SW 1271 (cell line): ENCODE measurements around the gene PNMA5.

ENCODE experiments used
- DNase-seq, 2 experiments: peaks; one replicate each; lab custom pipeline; 2025; lab: John Stamatoyannopoulos, UW

Gene PNMA5

DNA sequence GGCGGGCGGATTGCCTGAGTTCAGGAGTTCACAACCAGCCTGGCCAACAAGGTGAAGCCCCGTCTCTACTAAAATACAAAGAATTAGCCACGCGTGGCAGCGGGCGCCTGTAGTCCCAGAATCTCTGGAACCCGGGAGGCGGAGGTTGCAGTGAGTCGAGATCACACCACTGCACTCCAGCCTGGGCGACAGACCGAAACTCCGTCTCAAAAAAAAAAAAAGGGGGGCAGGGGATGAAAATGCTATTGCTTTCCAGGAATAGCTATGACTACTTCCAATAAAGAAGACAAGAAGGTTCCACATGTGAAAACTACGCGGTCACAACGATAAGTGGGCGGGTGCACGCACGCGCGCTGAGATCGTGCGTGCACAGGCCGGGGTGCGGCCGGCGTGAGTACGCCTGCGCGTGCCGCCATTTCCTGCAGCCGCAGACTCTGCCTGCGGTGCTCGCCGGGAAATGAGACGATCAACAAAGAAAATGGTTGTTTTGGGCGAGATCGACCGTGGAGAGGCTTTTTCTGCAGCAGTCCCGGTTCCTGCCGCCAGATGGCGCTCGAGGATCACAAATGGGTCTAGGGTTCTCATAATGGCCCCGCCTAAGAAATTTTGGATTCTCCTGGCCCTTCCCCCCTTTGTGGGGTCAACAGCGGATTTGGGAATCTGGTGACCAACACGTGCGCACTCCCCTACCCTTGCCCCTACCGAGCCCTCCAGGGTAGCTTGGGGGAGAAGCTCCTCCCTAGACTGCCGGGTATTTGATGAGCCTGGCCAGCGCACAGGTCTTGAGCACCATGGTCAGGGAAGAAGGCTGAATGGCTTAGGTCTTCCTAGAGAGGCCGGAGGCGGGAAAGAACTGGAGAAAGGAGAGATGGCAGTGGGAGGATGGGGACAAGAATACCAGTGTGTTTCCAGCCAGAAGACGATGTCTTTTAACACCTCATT, 35.1 kb downstream of the PNMA5 start:
- peak; percentile 51 to 85 for DNase-seq

DNA sequence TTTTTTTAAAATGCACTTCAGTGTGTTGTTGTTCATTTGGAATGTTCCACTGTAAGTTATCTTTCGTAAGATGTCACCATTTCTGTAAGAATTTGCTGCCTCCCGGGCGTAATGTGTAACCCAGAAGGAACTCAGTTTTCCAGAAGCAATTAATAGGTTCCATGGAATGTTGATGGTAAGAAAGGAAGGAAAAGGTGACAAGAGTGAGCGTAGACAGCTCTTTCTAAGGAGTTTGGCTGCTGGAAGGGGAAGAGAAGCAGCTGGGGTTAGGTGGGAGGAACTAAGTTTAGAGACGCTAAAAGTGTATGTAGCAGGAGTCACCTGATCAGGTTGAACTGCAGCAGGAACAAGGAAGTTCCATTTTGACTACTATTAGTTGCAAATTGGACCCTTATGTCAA, 35.9 kb downstream of the PNMA5 start:
- peak in 1 of 2 experiments; percentile 11 for DNase-seq

DNA sequence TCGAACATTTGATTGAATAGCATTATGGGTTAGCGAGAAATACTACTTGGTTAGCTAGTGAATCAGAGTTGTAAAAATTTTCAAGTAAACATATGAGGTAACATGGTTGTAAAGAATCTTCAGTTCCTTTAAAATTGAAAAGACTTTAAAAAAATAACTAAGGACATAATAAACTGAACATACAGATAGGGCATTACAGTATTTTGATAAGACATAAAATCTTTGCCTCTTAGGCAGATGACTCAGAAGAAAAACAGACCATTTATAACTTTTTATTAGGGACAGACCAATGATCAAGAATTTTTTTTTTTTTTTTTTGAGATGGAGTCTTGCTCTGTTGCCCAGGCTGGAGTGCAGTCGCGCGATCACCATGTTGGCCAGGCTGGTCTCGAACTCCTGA, 43.1 kb downstream of the PNMA5 start:
- no peak for DNase-seq

DNA sequence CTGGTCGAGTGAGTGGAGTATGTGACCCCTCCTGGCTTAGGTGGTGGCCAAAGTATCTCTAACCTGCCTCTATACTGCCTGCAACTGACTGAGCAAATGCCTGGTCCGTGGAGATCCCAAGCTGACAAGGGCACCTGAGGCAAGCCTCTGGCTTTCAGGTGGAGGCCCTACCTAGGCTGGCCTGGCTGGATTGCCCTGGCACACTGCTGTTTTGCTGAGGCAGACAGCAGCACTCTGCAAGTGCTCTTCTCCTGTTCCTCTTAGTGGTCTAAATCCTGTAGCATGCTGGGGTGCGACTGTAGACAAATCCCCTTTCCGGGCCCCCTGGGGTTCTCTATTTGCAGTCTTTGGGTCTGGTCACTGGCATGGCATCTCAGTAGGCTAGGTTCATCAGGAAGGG, 44.8 kb downstream of the PNMA5 start:
- DNase-seq = no peak

DNA sequence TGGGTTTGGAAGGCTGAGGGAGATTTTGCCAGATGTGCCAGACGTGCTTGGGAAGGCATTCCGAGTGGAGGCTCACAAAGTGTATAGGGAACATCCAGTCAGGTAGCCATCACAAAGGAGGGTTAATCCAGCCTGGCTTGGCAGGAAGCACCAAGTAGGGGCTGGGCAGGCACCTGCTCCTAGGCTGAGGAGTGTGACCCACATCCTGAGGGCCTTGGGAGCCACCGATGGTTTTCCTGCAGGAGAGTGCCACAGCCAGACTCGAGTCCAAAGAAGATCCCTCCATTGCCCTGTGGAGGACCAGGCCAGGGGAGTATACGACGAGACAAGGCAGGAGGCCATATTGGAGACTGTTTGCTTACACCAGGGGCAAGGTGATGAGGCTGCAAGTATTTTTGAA, 47.2 kb downstream of the PNMA5 start:
- no peak for DNase-seq

DNA sequence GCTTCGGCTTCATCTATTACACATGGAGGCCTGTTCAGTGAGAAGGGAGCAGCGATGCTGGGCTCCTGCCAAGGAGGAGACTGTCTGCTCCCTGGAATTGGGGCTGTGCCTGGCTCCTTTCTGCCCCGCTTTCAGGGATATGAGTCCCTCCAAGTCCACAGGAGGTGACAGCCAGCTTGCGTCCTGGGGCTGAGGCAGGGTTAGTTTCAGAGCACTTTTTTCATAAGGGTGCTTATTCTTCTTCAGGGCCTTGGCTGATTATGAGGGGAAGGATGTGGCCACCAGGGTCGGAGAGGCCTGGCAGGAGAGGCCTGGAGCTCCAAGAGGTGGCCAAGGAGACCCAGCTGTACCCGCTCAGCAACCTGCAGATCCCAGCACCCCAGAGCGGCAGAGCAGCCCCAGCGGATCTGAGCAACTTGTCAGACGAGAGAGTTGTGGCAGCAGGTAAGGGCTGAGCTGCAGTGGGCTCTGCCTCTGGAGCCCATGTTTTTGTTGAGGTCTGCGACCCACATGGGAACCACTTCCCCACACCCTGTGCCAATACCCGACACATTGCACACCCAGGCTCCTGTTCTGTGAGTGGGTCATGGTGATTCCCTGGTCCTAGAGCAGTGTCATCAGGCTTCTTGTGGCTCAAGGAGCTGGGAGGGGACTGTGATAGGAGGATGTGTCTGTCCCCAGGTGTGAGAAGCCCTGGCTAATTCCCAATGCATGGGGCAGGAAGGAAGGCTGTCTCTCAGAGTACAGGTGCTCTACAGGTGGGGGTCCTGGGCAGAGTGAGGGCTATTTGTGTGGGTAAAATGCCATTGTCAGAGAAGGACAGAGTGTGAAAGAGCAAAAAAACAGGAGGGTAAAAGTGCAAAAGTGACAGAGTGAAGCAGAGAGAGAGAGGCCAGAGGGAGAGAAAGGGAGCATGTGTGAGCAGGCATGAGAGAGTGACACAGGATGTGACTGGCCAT, 48.6 kb downstream of the PNMA5 start:
- no peak for DNase-seq

DNA sequence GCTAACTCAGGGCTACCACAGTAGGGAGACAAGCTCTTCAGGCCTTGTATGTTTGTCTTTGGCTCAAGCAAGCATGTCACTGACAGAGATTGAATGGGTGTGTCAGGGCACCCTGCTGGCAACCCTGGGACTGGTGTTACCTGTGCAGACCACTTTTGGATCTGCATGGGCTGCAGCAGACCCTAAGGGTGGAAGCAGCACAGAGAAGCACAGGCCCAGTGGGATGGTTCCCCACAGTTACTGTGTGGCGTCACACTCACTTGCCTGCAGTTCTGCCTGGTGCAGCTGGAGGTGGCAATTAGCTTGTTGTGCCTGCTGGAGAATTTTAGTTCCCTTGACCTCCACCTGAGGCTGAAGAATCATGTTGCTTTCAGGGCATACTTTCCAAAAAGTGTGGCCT, 50.1 kb downstream of the PNMA5 start:
- DNase-seq = no peak

DNA sequence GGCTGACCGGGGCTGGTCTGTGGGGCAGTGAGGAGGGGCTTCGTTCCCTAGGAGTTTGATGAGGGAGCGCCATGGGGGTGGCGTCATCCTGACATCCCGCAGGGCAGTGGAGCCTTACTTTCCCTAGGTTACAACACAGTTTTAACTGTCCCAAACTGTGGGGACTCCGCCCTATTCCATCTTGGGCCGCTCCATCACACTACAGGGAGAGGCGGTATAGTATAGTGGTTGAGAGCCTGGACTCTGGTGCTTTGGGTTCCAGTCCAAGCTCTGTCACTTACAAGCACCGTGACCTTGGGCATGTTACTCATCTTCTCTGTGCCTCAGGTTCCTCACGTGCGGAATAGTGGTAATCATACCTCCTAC, 51.9 kb downstream of the PNMA5 start:
- no peak for DNase-seq

DNA sequence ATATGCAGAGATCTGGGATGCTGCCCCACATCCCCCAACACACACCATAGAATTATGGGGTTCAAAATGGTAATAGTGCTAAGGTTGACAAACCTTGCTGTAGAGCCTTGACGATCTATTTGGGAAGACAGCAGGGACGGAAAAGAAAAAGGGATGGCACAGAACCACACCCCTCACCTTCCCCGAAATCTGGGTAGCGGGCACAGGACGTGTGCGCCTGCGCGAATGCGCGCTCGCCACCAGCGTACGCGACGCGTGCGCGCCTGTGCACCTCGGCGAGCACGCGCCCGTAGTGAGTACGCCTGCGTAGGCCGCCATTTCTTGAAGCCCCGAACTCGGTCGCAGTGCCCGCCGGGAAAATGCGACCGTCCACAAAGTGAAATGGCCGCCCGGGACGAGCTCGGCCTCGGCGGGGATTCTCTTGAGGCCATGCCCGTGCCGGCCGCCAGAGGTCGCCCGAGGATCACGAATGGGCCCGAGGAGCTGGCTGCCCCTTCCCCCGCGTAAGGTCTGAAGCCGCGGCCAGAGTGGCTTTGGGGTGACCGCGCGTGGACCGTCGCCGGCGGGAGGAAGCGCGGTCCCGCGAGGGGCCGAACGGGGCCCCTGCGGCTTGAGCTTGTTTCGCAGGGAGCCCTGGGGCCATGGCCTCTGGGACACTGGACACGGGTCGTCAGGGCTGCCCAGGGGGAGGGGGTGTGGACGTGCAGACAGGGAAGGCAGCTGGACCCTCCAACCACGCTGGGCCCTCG, 52.4 kb downstream of the PNMA5 start:
- DNase-seq = peak; percentile 63 to 85
